Measurements from ENCODE around the gene SOS1. TPM values are rescaled to one million over a fixed set of nuclear protein-coding genes. Genes with fewer than 3 reads are reported as not detected.

The SOS1 gene
- total and polyA plus RNA-seq, 4 donors = 4.2 to 16.4 (median 7.2) TPM

GRCh38 chr2:38959938-38960608, 160.8 kb downstream of the SOS1 start:
- TF ChIP-seq, protein P1, sequence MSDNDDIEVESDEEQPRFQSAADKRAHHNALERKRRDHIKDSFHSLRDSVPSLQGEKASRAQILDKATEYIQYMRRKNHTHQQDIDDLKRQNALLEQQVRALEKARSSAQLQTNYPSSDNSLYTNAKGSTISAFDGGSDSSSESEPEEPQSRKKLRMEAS (IDR thresholded peaks at IDR 0.05) = no peak
- TF ChIP-seq REST (IDR thresholded peaks at IDR 0.05) (no peak), CTCF (IDR thresholded peaks at IDR 0.05; ENCODE audit: low read depth, low read length, missing input control) (no peak), FOXA2 (IDR thresholded peaks at IDR 0.05) (no peak), RXRA (IDR thresholded peaks at IDR 0.05) (no peak), ZBTB33 (IDR thresholded peaks at IDR 0.05) (no peak), YY1 (IDR thresholded peaks at IDR 0.05) (no peak), SP1 (IDR thresholded peaks at IDR 0.05) (no peak)
- H3K36me3 ChIP-seq (ENCODE audit: control insufficient read depth in 4 of 4, insufficient read depth in 3 of 4, low read depth in 1 of 4, low read length in 3 of 4) = no peaks in the 10 kb centered on the region
- peaks cover 0 to 4% (median 0%) of the 10 kb centered on the region in 4 donors for H3K9me3 ChIP-seq (ENCODE audit: control insufficient read depth in 4 of 4, low read length in 3 of 4)
- peak; percentile 48 for DNase-seq (ENCODE audit: low spot score)
- H3K4me1 ChIP-seq (ENCODE audit: control insufficient read depth in 4 of 4, insufficient read depth in 4 of 4, low read length in 3 of 4) = peaks cover 0 to 7% (median 6%) of the 10 kb centered on the region in 4 donors
- no peak overlapping the region for H3K9ac ChIP-seq (ENCODE audit: low read depth in 1 of 2, low read length in 2 of 2)
- WGBS = 16% methylated on average over 97 of the region's 97 CpGs
- H3K4me3 ChIP-seq (ENCODE audit: low read depth in 1 of 3, low read length in 3 of 3) = peak overlapping the region in 2 of 3 donors; percentile 5 to 40
- no peaks in the 10 kb centered on the region for H3K27me3 ChIP-seq (ENCODE audit: control insufficient read depth in 4 of 4, insufficient read depth in 4 of 4, low read length in 3 of 4)
- H3K27ac ChIP-seq (ENCODE audit: low read depth in 1 of 2, low read length in 2 of 2) = no peak overlapping the region

DNA sequence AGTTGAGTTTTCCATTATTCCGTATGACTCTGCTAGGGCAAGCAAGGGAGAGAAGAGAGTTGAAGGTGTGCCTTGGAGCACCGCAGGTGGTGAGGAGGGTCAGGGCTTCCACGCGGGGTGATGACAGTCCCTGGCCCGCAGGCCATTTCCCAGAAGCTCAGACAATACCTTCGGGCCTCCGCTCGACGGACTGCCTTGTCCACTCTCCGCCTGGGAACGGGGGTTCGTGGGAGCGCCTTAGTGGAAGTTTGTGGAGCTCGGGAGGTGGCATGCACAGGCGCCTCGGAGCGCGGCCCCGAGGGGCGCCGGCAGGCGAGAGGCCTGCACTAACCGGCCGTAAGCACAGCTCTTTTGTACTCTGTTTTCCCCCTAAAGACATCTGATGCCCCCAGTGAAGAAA, 161.4 kb downstream of the SOS1 start:
- no peaks in the 10 kb centered on the region for H3K27me3 ChIP-seq (ENCODE audit: control insufficient read depth in 4 of 4, insufficient read depth in 4 of 4, low read length in 3 of 4)
- H3K4me3 ChIP-seq (ENCODE audit: low read depth in 1 of 3, low read length in 3 of 3) = peak overlapping the region in 1 of 3 donors; percentile 40
- DNase-seq (ENCODE audit: low spot score) = no peak

More for the DNA sequence above, 161.4 kb downstream of the SOS1 start:
- 82% methylated on average over 24 of the region's 24 CpGs for WGBS
- no peak overlapping the region for H3K9ac ChIP-seq (ENCODE audit: low read depth in 1 of 2, low read length in 2 of 2)
- no peak for TF ChIP-seq REST (IDR thresholded peaks at IDR 0.05)
- TF ChIP-seq, protein P1 (IDR thresholded peaks at IDR 0.05) = no peak
- TF ChIP-seq FOXA2 (IDR thresholded peaks at IDR 0.05) = no peak
- no peak for TF ChIP-seq ZBTB33 (IDR thresholded peaks at IDR 0.05)
- no peak for TF ChIP-seq GABPA (IDR thresholded peaks at IDR 0.05 in 1 of 2, conservative IDR thresholded peaks at IDR 0.05 in 1 of 2)
- no peak for TF ChIP-seq RAD21 (IDR thresholded peaks at IDR 0.05)
- TF ChIP-seq NR2F2 (IDR thresholded peaks at IDR 0.05) = no peak
- no peaks in the 10 kb centered on the region for H3K36me3 ChIP-seq (ENCODE audit: control insufficient read depth in 4 of 4, insufficient read depth in 3 of 4, low read depth in 1 of 4, low read length in 3 of 4)
- no peak overlapping the region for H3K27ac ChIP-seq (ENCODE audit: low read depth in 1 of 2, low read length in 2 of 2)
- peaks cover 0 to 4% (median 0%) of the 10 kb centered on the region in 4 donors for H3K9me3 ChIP-seq (ENCODE audit: control insufficient read depth in 4 of 4, low read length in 3 of 4)
- H3K4me1 ChIP-seq (ENCODE audit: control insufficient read depth in 4 of 4, insufficient read depth in 4 of 4, low read length in 3 of 4) = peaks cover 0 to 7% (median 6%) of the 10 kb centered on the region in 4 donors
